Upper lobe of left lung (tissue), 4 donors: ENCODE results near the gene C3orf49.

Source experiments
- EP300 ChIP-seq, 4 donors: sonication (generic); formaldehyde crosslinking; IDR thresholded peaks; one replicate each; pipeline ENCODE4 v1.5.1; 2017; ENCODE audit warnings: antibody characterized with exemption in 4 of 4, control low read depth in 2 of 4
- POLR2A ChIP-seq, 4 donors: fragments of 450-650 bp; IDR thresholded peaks; one replicate each; pipeline ENCODE4 v1.5.1; 2016 to 2017; ENCODE audit warnings: antibody characterized with exemption in 4 of 4, mild to moderate bottlenecking in 2 of 4
- POLR2AphosphoS5 ChIP-seq, 2 donors: sonication (generic); formaldehyde crosslinking; IDR thresholded peaks; one replicate each; pipeline ENCODE4 v1.5.1; 2017; ENCODE audit warnings: antibody characterized with exemption in 2 of 2
- TF ChIP-seq, protein P1 (sequence below), 6 experiments: fragments of 450-650 bp in 4 of 6; fragments of 200-600 bp in 2 of 6; sonication (generic) in 2 of 6; IDR thresholded peaks; one replicate each; pipeline ENCODE4 v1.5.1; 2016 to 2019; ENCODE audit warnings: antibody characterized with exemption in 6 of 6

DNA sequence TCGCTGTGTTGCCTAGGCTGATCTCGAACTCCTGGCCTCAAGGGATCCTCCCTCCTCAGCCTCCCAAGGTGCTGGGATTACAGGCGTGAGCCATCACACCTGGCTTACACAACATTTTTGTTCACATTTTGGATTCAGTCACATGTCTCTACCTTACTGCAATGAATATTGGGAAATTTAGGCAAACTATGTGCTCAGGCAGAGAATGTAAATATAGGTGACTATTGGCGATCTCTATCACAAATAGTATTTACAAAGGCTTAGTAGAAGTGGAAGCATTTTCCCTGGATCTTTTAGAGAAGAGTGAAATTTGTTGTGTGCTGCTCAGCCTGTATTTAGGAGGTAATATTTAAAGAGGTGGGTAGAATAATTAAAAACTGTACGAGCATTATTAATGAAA lies 72.4 kb downstream of the C3orf49 start:
- TF ChIP-seq, protein P1, sequence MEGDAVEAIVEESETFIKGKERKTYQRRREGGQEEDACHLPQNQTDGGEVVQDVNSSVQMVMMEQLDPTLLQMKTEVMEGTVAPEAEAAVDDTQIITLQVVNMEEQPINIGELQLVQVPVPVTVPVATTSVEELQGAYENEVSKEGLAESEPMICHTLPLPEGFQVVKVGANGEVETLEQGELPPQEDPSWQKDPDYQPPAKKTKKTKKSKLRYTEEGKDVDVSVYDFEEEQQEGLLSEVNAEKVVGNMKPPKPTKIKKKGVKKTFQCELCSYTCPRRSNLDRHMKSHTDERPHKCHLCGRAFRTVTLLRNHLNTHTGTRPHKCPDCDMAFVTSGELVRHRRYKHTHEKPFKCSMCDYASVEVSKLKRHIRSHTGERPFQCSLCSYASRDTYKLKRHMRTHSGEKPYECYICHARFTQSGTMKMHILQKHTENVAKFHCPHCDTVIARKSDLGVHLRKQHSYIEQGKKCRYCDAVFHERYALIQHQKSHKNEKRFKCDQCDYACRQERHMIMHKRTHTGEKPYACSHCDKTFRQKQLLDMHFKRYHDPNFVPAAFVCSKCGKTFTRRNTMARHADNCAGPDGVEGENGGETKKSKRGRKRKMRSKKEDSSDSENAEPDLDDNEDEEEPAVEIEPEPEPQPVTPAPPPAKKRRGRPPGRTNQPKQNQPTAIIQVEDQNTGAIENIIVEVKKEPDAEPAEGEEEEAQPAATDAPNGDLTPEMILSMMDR (IDR thresholded peaks at IDR 0.05): no peak
- TF ChIP-seq EP300 (IDR thresholded peaks at IDR 0.05): no peak
- no peak for TF ChIP-seq POLR2A (IDR thresholded peaks at IDR 0.05)
- no peak for TF ChIP-seq POLR2AphosphoS5 (IDR thresholded peaks at IDR 0.05)
